Spleen (tissue), 11 donors: ENCODE results near the gene AGPAT3. TPM values are rescaled to one million over a fixed set of nuclear protein-coding genes. Genes with fewer than 3 reads are reported as not detected.

Experiments
- DNase-seq: peaks from one replicate; pipeline ENCODE4 v3.0.0-alpha.2; 2020
- H3K27ac ChIP-seq, 8 donors: fragments of 200-600 bp; sonication (generic) in 7 of 8; 1 replicate in 4 of 8; 2 replicates in 4 of 8; pipeline versions ENCODE4 v1.5.0 to v1.8.0; 2016 to 2021; ENCODE audit warnings: inconsistent platforms in 4 of 8, mild to moderate bottlenecking in 4 of 8, moderate library complexity in 1 of 8
- H3K27me3 ChIP-seq, 7 donors: fragments of 200-600 bp; sonication (generic) in 6 of 7; replicated peaks in 1 of 7; 1 replicate in 4 of 7; 2 replicates in 3 of 7; pipeline versions ENCODE4 v1.5.0 to v1.8.0; 2016 to 2021; ENCODE audit warnings: inconsistent platforms in 3 of 7, mild to moderate bottlenecking in 1 of 7
- H3K36me3 ChIP-seq, 6 donors: fragments of 200-600 bp; sonication (generic) in 5 of 6; 1 replicate in 4 of 6; 2 replicates in 2 of 6; pipeline versions ENCODE4 v1.5.0 to v1.8.0; 2016 to 2021; ENCODE audit warnings: inconsistent platforms in 2 of 6
- H3K4me1 ChIP-seq, 6 donors: fragments of 200-600 bp; sonication (generic) in 5 of 6; 1 replicate in 3 of 6; 2 replicates in 3 of 6; pipeline versions ENCODE4 v1.5.0 to v1.8.0; 2016 to 2021; ENCODE audit warnings: inconsistent platforms in 3 of 6
- H3K4me3 ChIP-seq, 8 donors: fragments of 200-600 bp; sonication (generic) in 7 of 8; 1 replicate in 4 of 8; 2 replicates in 4 of 8; pipeline versions ENCODE4 v1.5.0 to v1.8.0; 2016 to 2021; ENCODE audit warnings: inconsistent platforms in 4 of 8, mild to moderate bottlenecking in 4 of 8, moderate library complexity in 2 of 8
- H3K9me3 ChIP-seq, 8 donors: fragments of 200-600 bp; sonication (generic) in 7 of 8; 1 replicate in 4 of 8; 2 replicates in 4 of 8; pipeline versions ENCODE4 v1.5.0 to v1.8.0; 2016 to 2021; ENCODE audit warnings: inconsistent platforms in 4 of 8
- CTCF ChIP-seq, 11 experiments: fragments of 200-600 bp in 7 of 11; fragments of 450-650 bp in 4 of 11; sonication (generic) in 4 of 11; IDR thresholded peaks in 8 of 11; conservative IDR thresholded peaks in 3 of 11; 1 replicate in 7 of 11; 2 replicates in 4 of 11; pipeline versions ENCODE4 v1.4.0 to v1.8.0; 2016 to 2021; ENCODE audit warnings: antibody characterized with exemption in 11 of 11, inconsistent platforms in 4 of 11, mild to moderate bottlenecking in 1 of 11
- POLR2A ChIP-seq, 3 donors: fragments of 450-650 bp; IDR thresholded peaks; one replicate each; pipeline ENCODE4 v1.5.1; 2017; ENCODE audit warnings: antibody characterized with exemption in 3 of 3, mild to moderate bottlenecking in 1 of 3
- POLR2AphosphoS5 ChIP-seq, 3 donors: sonication (generic); formaldehyde crosslinking; IDR thresholded peaks; one replicate each; pipeline ENCODE4 v1.5.1; 2017; ENCODE audit warnings: antibody characterized with exemption in 3 of 3
- WGBS, 5 donors: extraction: QIAGEN DNeasy Blood & Tissue Kit in 3 of 5; methylation state at CpG; one replicate each; pipeline versions ENCODE4 v1.1.5 to v1.1.7; 2013 to 2018; 5-methylcytosine and 5-hydroxymethylcytosine counted together
- intact Hi-C: fragments of 100-400 bp; cut with DNase I; formaldehyde crosslinking; loops from one replicate; pipeline ENCODE4 v1.15.0; 2023; ENCODE audit warnings: low total_unique reads
- polyA plus RNA-seq, 3 donors: library from polyadenylated mRNA; stranded (reverse); fragments of 200-250 nt; gene quantifications; one replicate each; pipeline ENCODE4 v1.2.1, GENCODE V29; 2013
- total RNA-seq, 7 donors: library from RNA; depleted of rRNA in 3 of 7; stranded (reverse); fragments of >200 nt in 3 of 7; fragmentation: NEBNext Ultra II Directional in 4 of 7; extraction: Animal tissue kit (Norgen Biotek cat#: 25700) in 4 of 7; gene quantifications; one replicate each; pipeline versions ENCODE4 v1.1.0 to v1.2.1, GENCODE V29; 2016 to 2021
- donor health status: healthy with polysubstance abuse.
- donor health status: DM: no; HTN: no; CAD: no; lungs with moderate emphysema.
- donor health status: DM: no; HTN: no; CAD: no.
- donor health status: Bipolar disorder and iron deficiency.
- donor health status: healthy.
- donor health status: DM: no; HTN: no; CAD: no.
- donor health status: DM: yes; HTN: yes; CAD: no.

AGPAT3 gene
- total and polyA plus RNA-seq, 10 donors: 6.9 to 92.0 (median 56.0) TPM

- H3K4me1 ChIP-seq: peaks cover 0 to 17% (median 0%) of the 10 kb centered on the region in 6 donors
- 72 to 91% (median 77%) methylated on average over 8 of the region's 8 CpGs for WGBS, 5 donors
- H3K9me3 ChIP-seq: no peaks in the 10 kb centered on the region
- no peak overlapping the region for H3K27ac ChIP-seq
- TF ChIP-seq CTCF (IDR thresholded peaks at IDR 0.05 in 8 of 11, conservative IDR thresholded peaks at IDR 0.05 in 3 of 11) (no peak), POLR2AphosphoS5 (IDR thresholded peaks at IDR 0.05) (no peak), POLR2A (IDR thresholded peaks at IDR 0.05) (no peak)
- no peak overlapping the region for H3K4me3 ChIP-seq
- H3K36me3 ChIP-seq: no peaks in the 10 kb centered on the region
- peak; percentile 60 for DNase-seq
- peaks cover 0 to 32% (median 0%) of the 10 kb centered on the region in 7 donors for H3K27me3 ChIP-seq
- intact Hi-C loops: no loop called here
Measured at GRCh38 chr21:43826623-43826974, 38.4 kb upstream of the AGPAT3 start.

GRCh38 chr21:43827015-43827611 is 37.9 kb upstream of the AGPAT3 start:
- H3K36me3 ChIP-seq: no peaks in the 10 kb centered on the region
- H3K4me3 ChIP-seq: no peak overlapping the region
- TF ChIP-seq POLR2A (IDR thresholded peaks at IDR 0.05) (no peak), CTCF (IDR thresholded peaks at IDR 0.05 in 8 of 11, conservative IDR thresholded peaks at IDR 0.05 in 3 of 11) (no peak), POLR2AphosphoS5 (IDR thresholded peaks at IDR 0.05) (no peak)
- peaks cover 0 to 38% (median 0%) of the 10 kb centered on the region in 7 donors for H3K27me3 ChIP-seq
- no peaks in the 10 kb centered on the region for H3K9me3 ChIP-seq
- peak; percentile 67 for DNase-seq
- intact Hi-C loops: no loop called here
- H3K4me1 ChIP-seq: peaks cover 0 to 17% (median 0%) of the 10 kb centered on the region in 6 donors
- no peak overlapping the region for H3K27ac ChIP-seq
- WGBS, 5 donors: 79 to 88% (median 86%) methylated on average over 17 to 18 of the region's 18 CpGs

GRCh38 chr21:43829161-43829560 is 35.9 kb upstream of the AGPAT3 start:
- H3K4me3 ChIP-seq: no peak overlapping the region
- intact Hi-C loops: no loop called here
- no peak overlapping the region for H3K27ac ChIP-seq
- peaks cover 0 to 55% (median 0%) of the 10 kb centered on the region in 7 donors for H3K27me3 ChIP-seq
- TF ChIP-seq POLR2AphosphoS5 (IDR thresholded peaks at IDR 0.05): no peak
- no peaks in the 10 kb centered on the region for H3K36me3 ChIP-seq
- H3K4me1 ChIP-seq: peaks cover 0 to 21% (median under 1%) of the 10 kb centered on the region in 6 donors
- peaks cover 0 to 8% (median 0%) of the 10 kb centered on the region in 8 donors for H3K9me3 ChIP-seq
- peak; percentile 58 for DNase-seq
- WGBS, 5 donors: 85 to 89% (median 87%) methylated on average over 12 of the region's 12 CpGs

- Histone ChIP-seq H3K9me3 (peaks cover 0 to 8% (median 0%) of the 10 kb centered on the region in 8 donors), H3K27me3 (peaks cover 0 to 60% (median 0%) of the 10 kb centered on the region in 7 donors), H3K4me1 (peaks cover under 1 to 26% (median 4%) of the 10 kb centered on the region in 6 donors), H3K4me3 (no peak overlapping the region), H3K36me3 (no peaks in the 10 kb centered on the region), H3K27ac (no peak overlapping the region)
- 63 to 69% (median 67%) methylated on average over 21 to 22 of the region's 22 CpGs for WGBS, 5 donors
- TF ChIP-seq POLR2A (IDR thresholded peaks at IDR 0.05) (no peak), POLR2AphosphoS5 (IDR thresholded peaks at IDR 0.05) (no peak), CTCF (IDR thresholded peaks at IDR 0.05 in 8 of 11, conservative IDR thresholded peaks at IDR 0.05 in 3 of 11) (no peak)
- DNase-seq: peak; percentile 71
- intact Hi-C loops: no loop called here
Measured at GRCh38 chr21:43829575-43830119, 35.4 kb upstream of the AGPAT3 start.
